WTC11 (cell line): ENCODE data around the gene SLC8A3. TPM values are rescaled to one million over a fixed set of nuclear protein-coding genes. Genes with fewer than 3 reads are reported as not detected.

Experiments
- ATAC-seq: fragments of 200-7000 bp; cut with Tn5 transposase; 2 replicates; pipeline ENCODE4 v1.10.0; 2021; ENCODE audit warnings: mild to moderate bottlenecking, moderate library complexity
- CTCF ChIA-PET: fragments of 300-600 bp; sonication (Branson Sonifier 250); formaldehyde crosslinking; loops from one replicate; lab custom pipeline; 2021; ENCODE audit warnings: antibody characterized with exemption; lab: Charles Lee
- POLR2A ChIA-PET: fragments of 350-600 bp; sonication (Branson Sonifier 250); formaldehyde crosslinking; loops from one replicate; lab custom pipeline; 2021; ENCODE audit warnings: antibody characterized with exemption; lab: Charles Lee
- DNase-seq: peaks from one replicate; pipeline ENCODE4 v3.0.0; 2021; ENCODE audit warnings: low spot score
- H3K27ac Mint-ChIP-seq: 2 replicates; pipeline ENCODE4 v1.8.0; 2021; ENCODE audit warnings: mixed read lengths
- H3K27me3 Mint-ChIP-seq: 2 replicates; pipeline ENCODE4 v1.8.0; 2021; ENCODE audit warnings: low read depth, mild to moderate bottlenecking, moderate library complexity, mixed read lengths
- H3K36me3 Mint-ChIP-seq: 2 replicates; pipeline ENCODE4 v1.8.0; 2021; ENCODE audit warnings: mixed read lengths
- H3K4me1 Mint-ChIP-seq: 2 replicates; pipeline ENCODE4 v1.8.0; 2022; ENCODE audit warnings: mixed read lengths
- H3K4me3 Mint-ChIP-seq: 2 replicates; pipeline ENCODE4 v1.8.0; 2021; ENCODE audit warnings: mild to moderate bottlenecking, moderate library complexity, mixed read lengths
- H3K9me3 Mint-ChIP-seq: 2 replicates; pipeline ENCODE4 v1.8.0; 2021; ENCODE audit warnings: mixed read lengths
- ATF1 ChIP-seq: sonication (generic); formaldehyde crosslinking; IDR thresholded peaks from 2 replicates; pipeline ENCODE4 v1.8.1; 2023; ENCODE audit warnings: mild to moderate bottlenecking, moderate library complexity, missing genetic modification reagents
- ATF6 ChIP-seq: sonication (generic); formaldehyde crosslinking; IDR thresholded peaks from 2 replicates; pipeline ENCODE4 v1.8.1; 2023; ENCODE audit warnings: mild to moderate bottlenecking, missing genetic modification reagents
- CBFB ChIP-seq: sonication (generic); formaldehyde crosslinking; IDR thresholded peaks from 2 replicates; pipeline ENCODE4 v1.8.1; 2022; ENCODE audit warnings: mild to moderate bottlenecking, low read depth, missing genetic modification reagents
- CTCF ChIP-seq: fragments of 200-600 bp; IDR thresholded peaks from 2 replicates; pipeline ENCODE4 v1.8.0; 2022; ENCODE audit warnings: antibody characterized with exemption
- ETV6 ChIP-seq: sonication (generic); formaldehyde crosslinking; IDR thresholded peaks from 2 replicates; pipeline ENCODE4 v1.8.1; 2022; ENCODE audit warnings: mild to moderate bottlenecking, missing genetic modification reagents
- FOXJ3 ChIP-seq: sonication (generic); formaldehyde crosslinking; IDR thresholded peaks from 2 replicates; pipeline ENCODE4 v1.9.0; 2021; ENCODE audit warnings: missing genetic modification reagents, mild to moderate bottlenecking, borderline replicate concordance
- GRHL2 ChIP-seq: fragments of 250-450 bp; sonication (Bioruptor Pico); IDR thresholded peaks from 2 replicates; pipeline ENCODE4 v1.8.0; 2022; ENCODE audit warnings: mild to moderate bottlenecking, moderate library complexity; ENCODE audit not compliant: insufficient replicate concordance, severe bottlenecking
- GTF2I ChIP-seq: fragments of 250-450 bp; sonication (Bioruptor Pico); conservative IDR thresholded peaks from 2 replicates; pipeline ENCODE4 v1.4.0; 2021; ENCODE audit warnings: mild to moderate bottlenecking
- JUN ChIP-seq: sonication (generic); formaldehyde crosslinking; IDR thresholded peaks from 2 replicates; pipeline ENCODE4 v1.8.0; 2023; ENCODE audit warnings: mild to moderate bottlenecking, missing genetic modification reagents
- MXD4 ChIP-seq: fragments of 250-450 bp; sonication (Bioruptor Pico); IDR thresholded peaks from 2 replicates; pipeline ENCODE4 v1.8.0; 2021; ENCODE audit warnings: mild to moderate bottlenecking, moderate library complexity, borderline replicate concordance
- PRRX2 ChIP-seq: fragments of 250-450 bp; sonication (Bioruptor Pico); IDR thresholded peaks from 2 replicates; pipeline ENCODE4 v1.8.0; 2021; ENCODE audit warnings: mild to moderate bottlenecking
- RELA ChIP-seq: sonication (generic); formaldehyde crosslinking; IDR thresholded peaks from 2 replicates; pipeline ENCODE4 v1.8.1; 2022; ENCODE audit warnings: missing genetic modification reagents, mild to moderate bottlenecking, borderline replicate concordance
- SMAD3 ChIP-seq: sonication (generic); formaldehyde crosslinking; IDR thresholded peaks from 2 replicates; pipeline ENCODE4 v1.8.0; 2022; ENCODE audit warnings: missing genetic modification reagents, mild to moderate bottlenecking, borderline replicate concordance
- SP1 ChIP-seq: sonication (generic); formaldehyde crosslinking; conservative IDR thresholded peaks from 2 replicates; pipeline ENCODE4 v1.8.1; 2022; ENCODE audit warnings: missing genetic modification reagents
- TEAD1 ChIP-seq: sonication (generic); formaldehyde crosslinking; IDR thresholded peaks from 2 replicates; pipeline ENCODE4 v1.8.0; 2022; ENCODE audit warnings: mild to moderate bottlenecking, missing genetic modification reagents
- TP53 ChIP-seq: sonication (generic); formaldehyde crosslinking; IDR thresholded peaks from 2 replicates; pipeline ENCODE4 v1.8.1; 2023; ENCODE audit warnings: mild to moderate bottlenecking, missing genetic modification reagents
- ZBTB21 ChIP-seq: sonication (generic); formaldehyde crosslinking; IDR thresholded peaks from 2 replicates; pipeline ENCODE4 v1.8.1; 2023; ENCODE audit warnings: mild to moderate bottlenecking, missing genetic modification reagents, borderline replicate concordance
- ZBTB43 ChIP-seq: sonication (generic); formaldehyde crosslinking; IDR thresholded peaks from 2 replicates; pipeline ENCODE4 v1.8.1; 2023; ENCODE audit warnings: mild to moderate bottlenecking, missing genetic modification reagents
- ZNF121 ChIP-seq: sonication (generic); formaldehyde crosslinking; IDR thresholded peaks from 2 replicates; pipeline ENCODE4 v1.8.0; 2023; ENCODE audit warnings: missing genetic modification reagents
- ZNF232 ChIP-seq: sonication (generic); formaldehyde crosslinking; IDR thresholded peaks from 2 replicates; pipeline ENCODE4 v1.8.0; 2022; ENCODE audit warnings: mild to moderate bottlenecking, missing genetic modification reagents
- ZNF317 ChIP-seq: sonication (generic); formaldehyde crosslinking; IDR thresholded peaks from 2 replicates; pipeline ENCODE4 v1.8.1; 2023; ENCODE audit warnings: low read depth, mild to moderate bottlenecking, moderate library complexity, missing genetic modification reagents, borderline replicate concordance
- ZNF416 ChIP-seq: fragments of 250-450 bp; sonication (Bioruptor Pico); IDR thresholded peaks from 2 replicates; pipeline ENCODE4 v1.9.0; 2021; ENCODE audit warnings: mild to moderate bottlenecking, inconsistent platforms
- total RNA-seq: library from RNA; stranded (reverse); gene quantifications from 3 replicates; pipeline ENCODE4 v1.2.3, GENCODE V29; 2021
- TF ChIP-seq, protein P1 (sequence below): fragments of 250-450 bp; sonication (Bioruptor Pico); IDR thresholded peaks from 2 replicates; pipeline ENCODE4 v1.8.0; 2021; ENCODE audit warnings: mild to moderate bottlenecking
- TF ChIP-seq, protein P2 (sequence below): sonication (generic); formaldehyde crosslinking; IDR thresholded peaks from 2 replicates; pipeline ENCODE4 v1.8.1; 2023; ENCODE audit warnings: mild to moderate bottlenecking, moderate library complexity, missing genetic modification reagents
- TF ChIP-seq, protein P3 (sequence below): sonication (generic); formaldehyde crosslinking; IDR thresholded peaks from 2 replicates; pipeline ENCODE4 v1.8.0; 2023; ENCODE audit warnings: missing genetic modification reagents, mild to moderate bottlenecking, borderline replicate concordance

Gene SLC8A3
- total RNA-seq, 1 experiment from 2014 or later = 0.63 TPM

- ATAC-seq = peak; percentile 98
- no peaks in the 10 kb centered on the region for H3K36me3 Mint-ChIP-seq
- POLR2A ChIA-PET = no interaction called here
- no peaks in the 10 kb centered on the region for H3K9me3 Mint-ChIP-seq
- peak; percentile 81 for DNase-seq
- CTCF ChIA-PET = interaction anchor here (0.6 to 5.1 kb wide), 10 partner anchors 14 to 315 kb away, joined by 3 to 49 read pairs (median 4); no protein-coding TSS in a partner anchor
- H3K27ac Mint-ChIP-seq = no peak overlapping the region
- H3K4me1 Mint-ChIP-seq = no peaks in the 10 kb centered on the region
- H3K4me3 Mint-ChIP-seq = no peak overlapping the region
- peaks cover 8% of the 10 kb centered on the region for H3K27me3 Mint-ChIP-seq
- TF ChIP-seq JUN (no peak), TP53 (CRISPR knock-in tag) (no peak), ZNF416 (no peak), ETV6 (0 out of 2 replicates have a peak, but pooled peaks have one; percentile 16), ZNF121 (CRISPR knock-in tag) (no peak), GRHL2 (no peak), MXD4 (CRISPR knock-in tag) (no peak), FOXJ3 (no peak), CBFB (no peak), ATF6 (CRISPR knock-in tag) (no peak), ZBTB43 (CRISPR knock-in tag) (0 out of 2 replicates have a peak, but pooled peaks have one; percentile 30), TEAD1 (0 out of 2 replicates have a peak, but pooled peaks have one; percentile 38), ATF1 (CRISPR knock-in tag) (no peak), RELA (CRISPR knock-in tag) (no peak), SP1 (CRISPR knock-in tag) (0 out of 2 replicates have a peak, but pooled peaks have one; percentile 44), ZNF317 (CRISPR knock-in tag) (no peak), CTCF (peak; percentile 61; the same call in 1 of the 2 replicates), GTF2I (CRISPR knock-in tag) (no peak), ZBTB21 (0 out of 2 replicates have a peak, but pooled peaks have one; percentile 18), ZNF232 (CRISPR knock-in tag) (peak; percentile 53; the same call in 1 of the 2 replicates), SMAD3 (no peak), PRRX2 (CRISPR knock-in tag) (no peak)
- TF ChIP-seq, protein P1, sequence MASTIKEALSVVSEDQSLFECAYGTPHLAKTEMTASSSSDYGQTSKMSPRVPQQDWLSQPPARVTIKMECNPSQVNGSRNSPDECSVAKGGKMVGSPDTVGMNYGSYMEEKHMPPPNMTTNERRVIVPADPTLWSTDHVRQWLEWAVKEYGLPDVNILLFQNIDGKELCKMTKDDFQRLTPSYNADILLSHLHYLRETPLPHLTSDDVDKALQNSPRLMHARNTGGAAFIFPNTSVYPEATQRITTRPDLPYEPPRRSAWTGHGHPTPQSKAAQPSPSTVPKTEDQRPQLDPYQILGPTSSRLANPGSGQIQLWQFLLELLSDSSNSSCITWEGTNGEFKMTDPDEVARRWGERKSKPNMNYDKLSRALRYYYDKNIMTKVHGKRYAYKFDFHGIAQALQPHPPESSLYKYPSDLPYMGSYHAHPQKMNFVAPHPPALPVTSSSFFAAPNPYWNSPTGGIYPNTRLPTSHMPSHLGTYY (CRISPR knock-in tag) = no peak
- TF ChIP-seq, protein P2, sequence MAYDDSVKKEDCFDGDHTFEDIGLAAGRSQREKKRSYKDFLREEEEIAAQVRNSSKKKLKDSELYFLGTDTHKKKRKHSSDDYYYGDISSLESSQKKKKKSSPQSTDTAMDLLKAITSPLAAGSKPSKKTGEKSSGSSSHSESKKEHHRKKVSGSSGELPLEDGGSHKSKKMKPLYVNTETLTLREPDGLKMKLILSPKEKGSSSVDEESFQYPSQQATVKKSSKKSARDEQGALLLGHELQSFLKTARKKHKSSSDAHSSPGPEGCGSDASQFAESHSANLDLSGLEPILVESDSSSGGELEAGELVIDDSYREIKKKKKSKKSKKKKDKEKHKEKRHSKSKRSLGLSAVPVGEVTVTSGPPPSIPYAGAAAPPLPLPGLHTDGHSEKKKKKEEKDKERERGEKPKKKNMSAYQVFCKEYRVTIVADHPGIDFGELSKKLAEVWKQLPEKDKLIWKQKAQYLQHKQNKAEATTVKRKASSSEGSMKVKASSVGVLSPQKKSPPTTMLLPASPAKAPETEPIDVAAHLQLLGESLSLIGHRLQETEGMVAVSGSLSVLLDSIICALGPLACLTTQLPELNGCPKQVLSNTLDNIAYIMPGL (CRISPR knock-in tag) = 0 out of 2 replicates have a peak, but pooled peaks have one; percentile 32
- TF ChIP-seq, protein P3, sequence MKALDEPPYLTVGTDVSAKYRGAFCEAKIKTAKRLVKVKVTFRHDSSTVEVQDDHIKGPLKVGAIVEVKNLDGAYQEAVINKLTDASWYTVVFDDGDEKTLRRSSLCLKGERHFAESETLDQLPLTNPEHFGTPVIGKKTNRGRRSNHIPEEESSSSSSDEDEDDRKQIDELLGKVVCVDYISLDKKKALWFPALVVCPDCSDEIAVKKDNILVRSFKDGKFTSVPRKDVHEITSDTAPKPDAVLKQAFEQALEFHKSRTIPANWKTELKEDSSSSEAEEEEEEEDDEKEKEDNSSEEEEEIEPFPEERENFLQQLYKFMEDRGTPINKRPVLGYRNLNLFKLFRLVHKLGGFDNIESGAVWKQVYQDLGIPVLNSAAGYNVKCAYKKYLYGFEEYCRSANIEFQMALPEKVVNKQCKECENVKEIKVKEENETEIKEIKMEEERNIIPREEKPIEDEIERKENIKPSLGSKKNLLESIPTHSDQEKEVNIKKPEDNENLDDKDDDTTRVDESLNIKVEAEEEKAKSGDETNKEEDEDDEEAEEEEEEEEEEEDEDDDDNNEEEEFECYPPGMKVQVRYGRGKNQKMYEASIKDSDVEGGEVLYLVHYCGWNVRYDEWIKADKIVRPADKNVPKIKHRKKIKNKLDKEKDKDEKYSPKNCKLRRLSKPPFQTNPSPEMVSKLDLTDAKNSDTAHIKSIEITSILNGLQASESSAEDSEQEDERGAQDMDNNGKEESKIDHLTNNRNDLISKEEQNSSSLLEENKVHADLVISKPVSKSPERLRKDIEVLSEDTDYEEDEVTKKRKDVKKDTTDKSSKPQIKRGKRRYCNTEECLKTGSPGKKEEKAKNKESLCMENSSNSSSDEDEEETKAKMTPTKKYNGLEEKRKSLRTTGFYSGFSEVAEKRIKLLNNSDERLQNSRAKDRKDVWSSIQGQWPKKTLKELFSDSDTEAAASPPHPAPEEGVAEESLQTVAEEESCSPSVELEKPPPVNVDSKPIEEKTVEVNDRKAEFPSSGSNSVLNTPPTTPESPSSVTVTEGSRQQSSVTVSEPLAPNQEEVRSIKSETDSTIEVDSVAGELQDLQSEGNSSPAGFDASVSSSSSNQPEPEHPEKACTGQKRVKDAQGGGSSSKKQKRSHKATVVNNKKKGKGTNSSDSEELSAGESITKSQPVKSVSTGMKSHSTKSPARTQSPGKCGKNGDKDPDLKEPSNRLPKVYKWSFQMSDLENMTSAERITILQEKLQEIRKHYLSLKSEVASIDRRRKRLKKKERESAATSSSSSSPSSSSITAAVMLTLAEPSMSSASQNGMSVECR (CRISPR knock-in tag) = no peak
Observed at GRCh38 chr14:70045844-70046535, 142.8 kb downstream of the SLC8A3 start.
